Measurements from ENCODE around the gene FERMT2.

GRCh38 chr14:52950410-52950897, 396 bp downstream of the FERMT2 start:
- TF ChIP-seq EZH2 (IDR thresholded peaks at IDR 0.05) = no peak
- TF ChIP-seq CTCF (IDR thresholded peaks at IDR 0.05) = peak; percentile 32
- no peak for TF ChIP-seq EZH2phosphoT487 (IDR thresholded peaks at IDR 0.05)

Data from neural progenitor cell (in vitro differentiated cells).